Endothelial cell of umbilical vein (primary cell): ENCODE data around the gene SERPINA3.

Experiments
- GATA2 ChIP-seq: IDR thresholded peaks from 2 replicates; pipeline ENCODE4 v1.7.0; 2011; ENCODE audit warnings: low read depth, mild to moderate bottlenecking, moderate library complexity, mixed read lengths, low read length; ENCODE audit not compliant: insufficient read length, insufficient read depth
- JUN ChIP-seq: IDR thresholded peaks from 2 replicates; pipeline ENCODE4 v1.6.1; 2011; ENCODE audit warnings: borderline replicate concordance, low read depth; ENCODE audit not compliant: insufficient read length, insufficient read depth
- POLR2AphosphoS5 ChIP-seq: IDR thresholded peaks from 2 replicates; pipeline ENCODE4 v1.6.1; 2012; ENCODE audit warnings: low read depth, mild to moderate bottlenecking, control low read depth, low read length, moderate library complexity; ENCODE audit not compliant: insufficient read depth
- TF ChIP-seq, protein P1 (sequence below), 2 donors: IDR thresholded peaks; 1 replicate in 1 of 2; 2 replicates in 1 of 2; pipeline ENCODE4 v1.5.1; 2011; ENCODE audit warnings: low read length in 2 of 2, mild to moderate bottlenecking in 2 of 2, moderate library complexity in 2 of 2, control low read depth in 1 of 2, inconsistent platforms in 1 of 2, low read depth in 1 of 2; ENCODE audit not compliant: insufficient read depth in 1 of 2; ENCODE audit errors: extremely low read depth in 1 of 2

DNA sequence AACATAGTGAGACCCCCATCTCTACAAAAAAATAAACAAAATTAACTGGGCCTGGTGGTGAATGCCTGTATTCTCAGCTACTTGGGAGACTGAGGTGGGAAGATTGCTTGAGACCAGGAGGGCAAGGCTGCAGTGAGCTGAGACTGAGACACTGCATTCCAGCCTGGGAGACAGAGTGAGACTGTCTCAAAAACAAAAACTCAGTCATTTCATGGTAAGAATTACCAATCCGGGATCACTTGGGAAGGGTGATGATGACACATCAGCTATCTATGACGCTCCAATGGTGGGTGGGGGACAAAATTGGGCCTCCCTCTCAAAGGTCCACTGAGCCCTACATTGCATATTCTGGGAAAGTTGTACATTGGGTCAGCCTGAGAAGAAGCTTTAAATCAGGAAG is 47.7 kb downstream of the SERPINA3 start:
- TF ChIP-seq JUN (no peak), GATA2 (no peak), POLR2AphosphoS5 (no peak)
- TF ChIP-seq, protein P1, sequence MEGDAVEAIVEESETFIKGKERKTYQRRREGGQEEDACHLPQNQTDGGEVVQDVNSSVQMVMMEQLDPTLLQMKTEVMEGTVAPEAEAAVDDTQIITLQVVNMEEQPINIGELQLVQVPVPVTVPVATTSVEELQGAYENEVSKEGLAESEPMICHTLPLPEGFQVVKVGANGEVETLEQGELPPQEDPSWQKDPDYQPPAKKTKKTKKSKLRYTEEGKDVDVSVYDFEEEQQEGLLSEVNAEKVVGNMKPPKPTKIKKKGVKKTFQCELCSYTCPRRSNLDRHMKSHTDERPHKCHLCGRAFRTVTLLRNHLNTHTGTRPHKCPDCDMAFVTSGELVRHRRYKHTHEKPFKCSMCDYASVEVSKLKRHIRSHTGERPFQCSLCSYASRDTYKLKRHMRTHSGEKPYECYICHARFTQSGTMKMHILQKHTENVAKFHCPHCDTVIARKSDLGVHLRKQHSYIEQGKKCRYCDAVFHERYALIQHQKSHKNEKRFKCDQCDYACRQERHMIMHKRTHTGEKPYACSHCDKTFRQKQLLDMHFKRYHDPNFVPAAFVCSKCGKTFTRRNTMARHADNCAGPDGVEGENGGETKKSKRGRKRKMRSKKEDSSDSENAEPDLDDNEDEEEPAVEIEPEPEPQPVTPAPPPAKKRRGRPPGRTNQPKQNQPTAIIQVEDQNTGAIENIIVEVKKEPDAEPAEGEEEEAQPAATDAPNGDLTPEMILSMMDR (IDR thresholded peaks at IDR 0.05; ENCODE audit: extremely low read depth in 1 of 2, insufficient read depth in 1 of 2, low read depth in 1 of 2, low read length in 2 of 2), result no peak
